IPS-18c (cell line): ENCODE measurements around the gene NELFB.

Source experiments
- H3K4me3 ChIP-seq: 2 replicates; pipeline ENCODE4 v1.7.0; 2013; ENCODE audit warnings: low read depth, mild to moderate bottlenecking, low read length, moderate library complexity; ENCODE audit not compliant: insufficient read depth
- H3K9me3 ChIP-seq: one replicate; pipeline ENCODE4 v1.6.1; 2013; ENCODE audit warnings: mild to moderate bottlenecking, low read length, moderate library complexity; ENCODE audit not compliant: control insufficient read depth, insufficient read depth

NELFB gene

GRCh38 chr9:137319011-137319738 lies 64.0 kb downstream of the NELFB start:
- Histone ChIP-seq H3K4me3 (no peak overlapping the region), H3K9me3 (no peaks in the 10 kb centered on the region)

GRCh38 chr9:137319739-137320551 lies 64.8 kb downstream of the NELFB start:
- no peak overlapping the region for H3K4me3 ChIP-seq
- no peaks in the 10 kb centered on the region for H3K9me3 ChIP-seq

GRCh38 chr9:137320555-137321384 lies 65.6 kb downstream of the NELFB start:
- Histone ChIP-seq H3K4me3 (no peak overlapping the region), H3K9me3 (no peaks in the 10 kb centered on the region)

- no peaks in the 10 kb centered on the region for H3K9me3 ChIP-seq
These were observed 66.7 kb downstream of the NELFB start for GRCh38 chr9:137321726-137322361.

More at GRCh38 chr9:137321726-137322361, 66.7 kb downstream of the NELFB start:
- H3K4me3 ChIP-seq = no peak overlapping the region
